ENCODE measurements around the gene TAF15.

DNA sequence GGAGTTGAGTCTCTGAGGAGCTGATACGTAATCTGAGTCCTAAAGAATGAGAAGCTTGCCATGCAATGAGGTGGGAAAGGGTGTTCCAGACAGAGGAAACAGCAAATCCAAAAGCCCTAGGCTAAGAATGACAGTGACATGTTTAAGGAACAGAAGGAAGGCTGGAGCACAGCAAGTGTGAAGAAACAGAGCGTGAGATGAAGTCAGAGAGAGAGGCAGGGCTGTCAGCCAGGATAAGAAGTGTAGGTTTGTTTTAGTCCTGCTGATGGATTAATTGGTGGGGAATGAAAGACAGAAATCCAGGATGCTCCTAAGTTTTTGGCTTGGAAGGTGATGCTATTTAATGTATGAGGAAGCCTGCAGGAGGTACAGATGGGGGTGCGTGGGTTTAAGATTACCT, 28.3 kb upstream of the TAF15 start:
- TF ChIP-seq, protein P1, sequence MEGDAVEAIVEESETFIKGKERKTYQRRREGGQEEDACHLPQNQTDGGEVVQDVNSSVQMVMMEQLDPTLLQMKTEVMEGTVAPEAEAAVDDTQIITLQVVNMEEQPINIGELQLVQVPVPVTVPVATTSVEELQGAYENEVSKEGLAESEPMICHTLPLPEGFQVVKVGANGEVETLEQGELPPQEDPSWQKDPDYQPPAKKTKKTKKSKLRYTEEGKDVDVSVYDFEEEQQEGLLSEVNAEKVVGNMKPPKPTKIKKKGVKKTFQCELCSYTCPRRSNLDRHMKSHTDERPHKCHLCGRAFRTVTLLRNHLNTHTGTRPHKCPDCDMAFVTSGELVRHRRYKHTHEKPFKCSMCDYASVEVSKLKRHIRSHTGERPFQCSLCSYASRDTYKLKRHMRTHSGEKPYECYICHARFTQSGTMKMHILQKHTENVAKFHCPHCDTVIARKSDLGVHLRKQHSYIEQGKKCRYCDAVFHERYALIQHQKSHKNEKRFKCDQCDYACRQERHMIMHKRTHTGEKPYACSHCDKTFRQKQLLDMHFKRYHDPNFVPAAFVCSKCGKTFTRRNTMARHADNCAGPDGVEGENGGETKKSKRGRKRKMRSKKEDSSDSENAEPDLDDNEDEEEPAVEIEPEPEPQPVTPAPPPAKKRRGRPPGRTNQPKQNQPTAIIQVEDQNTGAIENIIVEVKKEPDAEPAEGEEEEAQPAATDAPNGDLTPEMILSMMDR (conservative IDR thresholded peaks at IDR 0.05; ENCODE audit: low read length) = no peak
- no peak for TF ChIP-seq EZH2phosphoT487 (IDR thresholded peaks at IDR 0.05; ENCODE audit: borderline replicate concordance, low read depth, low read length)
